ENCODE measurements around the gene MYMX. TPM values are rescaled to one million over a fixed set of nuclear protein-coding genes. Genes with fewer than 3 reads are reported as not detected.

The MYMX gene
- total RNA-seq, 1 donor from 2014 or later: not detected

DNA sequence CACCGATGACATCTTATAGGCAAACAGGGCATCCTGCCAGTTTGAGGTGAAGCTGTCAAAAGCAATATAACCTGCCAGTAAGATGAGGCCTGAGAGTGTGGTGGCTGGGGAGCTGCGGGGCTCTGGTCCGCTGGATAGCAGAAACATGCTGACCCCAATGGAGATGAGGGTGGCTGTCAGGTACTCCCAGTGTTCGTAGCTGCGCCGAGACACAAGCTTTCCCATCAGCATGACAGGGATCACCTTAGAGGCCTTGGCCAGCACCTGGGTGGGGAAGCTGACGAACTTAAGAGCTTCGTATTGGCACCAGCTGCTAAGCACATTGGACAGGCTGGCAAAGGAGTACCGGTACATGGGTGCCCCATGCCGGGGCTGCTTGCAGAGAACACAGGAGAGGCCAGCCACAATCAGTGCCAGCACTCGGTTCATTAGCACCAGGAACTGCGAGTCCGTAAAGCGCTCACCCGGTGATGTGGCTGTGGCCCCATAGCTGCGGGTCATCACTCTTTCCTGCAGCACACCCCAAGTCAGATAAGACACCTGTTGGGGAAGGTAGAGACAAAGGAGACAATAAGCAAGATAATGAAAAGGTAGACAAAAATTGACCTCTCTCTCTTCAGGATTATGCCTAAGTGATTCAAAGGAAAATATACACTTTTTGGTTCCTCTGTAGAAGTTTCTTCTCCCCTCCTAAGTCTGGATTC is 38.5 kb downstream of the MYMX start:
- DNase-seq (ENCODE audit: low read depth, low spot score): no peak
- Mint-ChIP-seq H3K27me3 (ENCODE audit: low read depth) (peaks cover 30% of the 10 kb centered on the region), H3K27ac (ENCODE audit: unreplicated experiment) (peak overlapping the region; percentile 70), H3K36me3 (ENCODE audit: low read depth) (peaks cover 40% of the 10 kb centered on the region), H3K9me3 (no peaks in the 10 kb centered on the region), H3K4me1 (peaks cover 67% of the 10 kb centered on the region), H3K4me3 (peak overlapping the region; percentile 93)
- TF ChIP-seq, protein P1, sequence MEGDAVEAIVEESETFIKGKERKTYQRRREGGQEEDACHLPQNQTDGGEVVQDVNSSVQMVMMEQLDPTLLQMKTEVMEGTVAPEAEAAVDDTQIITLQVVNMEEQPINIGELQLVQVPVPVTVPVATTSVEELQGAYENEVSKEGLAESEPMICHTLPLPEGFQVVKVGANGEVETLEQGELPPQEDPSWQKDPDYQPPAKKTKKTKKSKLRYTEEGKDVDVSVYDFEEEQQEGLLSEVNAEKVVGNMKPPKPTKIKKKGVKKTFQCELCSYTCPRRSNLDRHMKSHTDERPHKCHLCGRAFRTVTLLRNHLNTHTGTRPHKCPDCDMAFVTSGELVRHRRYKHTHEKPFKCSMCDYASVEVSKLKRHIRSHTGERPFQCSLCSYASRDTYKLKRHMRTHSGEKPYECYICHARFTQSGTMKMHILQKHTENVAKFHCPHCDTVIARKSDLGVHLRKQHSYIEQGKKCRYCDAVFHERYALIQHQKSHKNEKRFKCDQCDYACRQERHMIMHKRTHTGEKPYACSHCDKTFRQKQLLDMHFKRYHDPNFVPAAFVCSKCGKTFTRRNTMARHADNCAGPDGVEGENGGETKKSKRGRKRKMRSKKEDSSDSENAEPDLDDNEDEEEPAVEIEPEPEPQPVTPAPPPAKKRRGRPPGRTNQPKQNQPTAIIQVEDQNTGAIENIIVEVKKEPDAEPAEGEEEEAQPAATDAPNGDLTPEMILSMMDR (conservative IDR thresholded peaks at IDR 0.05): no peak

DNA sequence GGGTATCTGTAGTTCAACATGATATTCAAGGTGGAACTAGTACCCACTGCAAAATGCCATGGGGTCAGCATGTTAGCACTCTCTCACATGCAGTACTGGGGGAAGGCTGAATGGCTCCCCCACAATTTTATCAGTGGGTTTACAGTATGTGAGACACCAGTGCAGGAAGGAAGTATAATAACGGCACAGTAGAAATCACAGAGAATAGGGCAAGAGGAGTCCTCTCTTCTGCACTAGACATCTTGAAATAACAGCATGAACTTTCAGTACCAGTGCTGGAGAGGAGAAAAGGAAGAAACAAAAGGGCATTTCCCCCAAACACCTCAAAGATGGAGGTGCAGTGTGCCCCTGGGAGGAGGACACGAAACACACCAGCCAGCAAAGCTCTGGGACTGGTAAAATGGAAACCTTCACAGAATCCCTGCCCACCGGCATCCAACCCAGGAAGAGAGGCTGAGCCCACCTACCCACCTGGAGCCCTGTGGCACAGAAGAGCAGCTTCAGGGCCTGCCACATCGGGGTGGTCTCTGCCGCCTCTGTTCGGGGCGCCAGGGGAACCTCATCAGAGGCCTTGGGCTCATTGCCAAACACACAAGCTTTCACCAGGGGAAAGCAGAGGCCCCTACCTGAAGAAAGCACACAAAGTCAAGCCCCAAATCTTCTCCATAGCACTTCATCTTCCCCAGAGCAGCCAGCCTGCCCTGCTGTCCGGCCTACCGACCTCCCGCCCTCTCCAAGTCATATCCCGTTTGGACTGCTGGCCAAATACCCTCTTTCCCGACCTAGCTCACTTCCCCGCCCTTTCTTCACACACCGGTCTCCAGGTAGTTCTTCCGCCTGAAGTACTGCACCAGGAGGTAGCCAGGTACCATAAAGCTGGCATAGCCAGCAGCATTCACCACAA is 39.4 kb downstream of the MYMX start:
- Mint-ChIP-seq H3K36me3 (ENCODE audit: low read depth) (peaks cover 36% of the 10 kb centered on the region), H3K4me3 (peak overlapping the region; percentile 93), H3K9me3 (no peaks in the 10 kb centered on the region), H3K27me3 (ENCODE audit: low read depth) (peaks cover 30% of the 10 kb centered on the region), H3K27ac (ENCODE audit: unreplicated experiment) (peak overlapping the region; percentile 95), H3K4me1 (peaks cover 60% of the 10 kb centered on the region)
- no peak for DNase-seq (ENCODE audit: low read depth, low spot score)
- TF ChIP-seq, protein P1 (conservative IDR thresholded peaks at IDR 0.05): no peak

DNA sequence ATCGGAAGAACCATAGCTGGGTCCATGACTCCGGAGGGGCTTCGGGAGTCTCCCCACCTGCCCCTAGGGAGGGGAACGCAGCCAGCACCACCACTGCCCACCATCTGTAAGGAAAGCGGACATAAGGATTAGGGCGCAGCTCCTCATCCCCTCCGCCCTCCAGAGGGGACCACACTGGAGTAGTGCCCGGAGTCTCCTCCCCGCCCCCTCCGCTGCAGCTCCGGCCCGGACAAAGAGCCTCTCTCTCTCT is 40.0 kb downstream of the MYMX start:
- Mint-ChIP-seq H3K27ac (ENCODE audit: unreplicated experiment) (peak overlapping the region; percentile 95), H3K36me3 (ENCODE audit: low read depth) (peaks cover 31% of the 10 kb centered on the region), H3K9me3 (no peaks in the 10 kb centered on the region), H3K4me1 (peaks cover 55% of the 10 kb centered on the region), H3K4me3 (peak overlapping the region; percentile 93), H3K27me3 (ENCODE audit: low read depth) (peaks cover 30% of the 10 kb centered on the region)
- no peak for DNase-seq (ENCODE audit: low read depth, low spot score)
- TF ChIP-seq, protein P1 (conservative IDR thresholded peaks at IDR 0.05): no peak

DNA sequence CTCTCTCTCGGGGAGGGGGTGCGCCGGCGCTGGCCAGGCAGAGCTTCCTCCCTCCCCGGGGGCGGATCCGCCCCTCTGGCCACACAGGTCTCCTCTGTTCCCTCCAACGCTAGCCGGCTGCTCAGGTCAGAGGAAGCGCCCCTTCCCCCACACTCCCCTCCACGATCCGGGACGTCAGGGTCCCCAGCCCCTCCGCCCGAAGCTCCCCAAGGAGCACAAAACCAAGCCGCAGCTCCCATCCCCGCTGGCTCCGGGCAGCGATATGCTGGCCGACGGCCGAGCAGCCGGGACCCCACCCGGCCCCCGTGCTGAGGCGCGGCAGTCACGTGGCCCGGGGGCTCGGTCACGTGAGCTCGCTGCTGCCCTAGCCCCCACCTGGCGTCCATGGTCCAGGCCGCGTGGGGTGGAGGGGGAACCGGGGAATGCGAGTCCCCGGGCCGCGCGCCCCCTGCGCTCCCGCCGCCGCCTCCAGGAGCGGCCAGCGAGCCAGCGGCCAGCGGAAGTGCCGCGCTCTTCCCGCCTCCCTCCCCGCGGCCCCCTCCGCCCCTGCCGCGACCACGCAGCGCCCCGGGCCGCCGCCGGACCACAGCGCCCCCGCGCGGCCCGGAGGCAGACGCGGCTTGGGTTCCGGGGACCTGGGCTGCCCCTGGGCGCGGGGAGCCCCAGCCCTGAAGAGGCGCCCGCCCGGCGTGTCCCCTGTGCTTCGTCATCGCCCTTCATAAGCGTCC is 40.5 kb downstream of the MYMX start, which contains the start of gene SLC35B2:
SLC35B2 (minus strand) TSS at position 504 of the 728 bp plus-strand sequence; CDS start at position 386, 118 bp downstream.
- H3K36me3 Mint-ChIP-seq (ENCODE audit: low read depth): peaks cover 26% of the 10 kb centered on the region

More for the DNA sequence above, 40.5 kb downstream of the MYMX start, which contains the start of gene SLC35B2:
- peak; percentile 72 for DNase-seq (ENCODE audit: low read depth, low spot score)
- H3K27ac Mint-ChIP-seq (ENCODE audit: unreplicated experiment): peak within 1 kb of the TSS; percentile 97
- H3K4me3 Mint-ChIP-seq: peak within 1 kb of the TSS; percentile 93
- peaks cover 30% of the 10 kb centered on the region for H3K27me3 Mint-ChIP-seq (ENCODE audit: low read depth)
- H3K4me1 Mint-ChIP-seq: peaks cover 50% of the 10 kb centered on the region
- H3K9me3 Mint-ChIP-seq: no peaks in the 10 kb centered on the region
- TF ChIP-seq, protein P1 (conservative IDR thresholded peaks at IDR 0.05): peak; percentile 88
